Measurements from ENCODE around the gene ITGA11. TPM values are rescaled to one million over a fixed set of nuclear protein-coding genes. Genes with fewer than 3 reads are reported as not detected.
A peak's percentile ranks its signal among the peaks of the same experiment; 100 is the strongest.

The ITGA11 gene
- total and polyA plus RNA-seq, 8 donors = 0.19 to 4.1 (median 0.66) TPM

DNA sequence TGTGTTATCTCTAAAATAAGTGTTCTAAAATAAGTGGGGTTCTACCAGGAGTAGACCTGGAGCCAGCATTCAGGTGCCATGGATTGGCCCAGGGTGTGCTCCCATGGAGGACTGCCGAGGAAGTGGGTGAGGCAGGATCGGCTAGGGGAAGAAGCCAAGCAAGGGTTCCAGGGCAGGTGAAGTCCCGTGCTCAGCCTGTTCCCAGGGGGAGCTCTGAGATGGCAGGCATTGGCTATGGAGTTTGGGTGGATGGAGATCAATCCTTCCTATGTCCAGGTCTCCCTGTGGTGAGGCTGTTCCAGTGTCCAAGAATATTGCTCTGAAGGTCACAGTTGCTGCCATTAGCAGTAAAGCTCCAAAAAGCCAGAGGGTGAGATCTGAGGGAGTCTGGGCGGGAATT is 46.9 kb upstream of the ITGA11 start:
- Histone ChIP-seq H3K36me3 (no peaks in the 10 kb centered on the region), H3K4me3 (no peak overlapping the region), H3K27ac (no peak overlapping the region), H3K27me3 (no peaks in the 10 kb centered on the region), H3K4me1 (no peaks in the 10 kb centered on the region), H3K9me3 (no peaks in the 10 kb centered on the region)
- FAIRE-seq (no peak), ATAC-seq (no peak), DNase-seq (no peak)
- intact Hi-C loops (cut with DNase I) = no loop called here
- WGBS, 2 donors = 86% methylated on average over 4 of the region's 4 CpGs
- TF ChIP-seq CTCF (IDR thresholded peaks at IDR 0.05) = no peak

DNA sequence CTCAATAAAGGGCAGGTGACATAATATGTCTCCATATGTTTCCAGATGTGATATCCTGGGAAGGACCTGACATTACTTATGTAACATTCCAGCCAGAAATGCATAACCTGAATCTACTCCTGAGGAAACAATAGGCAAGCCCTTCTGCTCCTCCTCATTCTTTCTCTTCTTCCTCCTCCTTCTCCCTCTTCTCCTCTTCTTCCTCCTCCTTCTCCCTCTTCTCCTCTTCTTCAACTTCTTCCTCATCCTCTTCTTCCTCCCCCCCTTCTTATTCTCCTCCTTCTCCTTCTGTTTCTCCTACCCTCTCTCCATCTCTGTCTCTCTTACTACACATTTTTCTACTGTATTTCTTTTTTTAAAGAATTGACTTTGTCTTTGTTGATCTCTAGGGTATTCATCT is 43.5 kb upstream of the ITGA11 start:
- intact Hi-C loops (cut with DNase I) = no loop called here
- FAIRE-seq = no peak

GRCh38 chr15:68471541-68471940 is 39.6 kb upstream of the ITGA11 start:
- ATAC-seq = peak; percentile 92 to 94 (median 92)
- TF ChIP-seq CTCF (IDR thresholded peaks at IDR 0.05) = no peak
- intact Hi-C loops (cut with DNase I) = no loop called here
- peaks cover 0 to 10% (median 4%) of the 10 kb centered on the region in 3 donors for H3K4me1 ChIP-seq
- WGBS, 2 donors = 29 to 32% methylated on average over 5 of the region's 5 CpGs
- no peak overlapping the region for H3K4me3 ChIP-seq
- no peak for FAIRE-seq
- H3K27ac ChIP-seq = peak overlapping the region in 1 of 4 donors; percentile 5
- no peaks in the 10 kb centered on the region for H3K36me3 ChIP-seq
- peak in 4 of 6 donors; percentile 32 to 76 (median 55) for DNase-seq
- H3K9me3 ChIP-seq = no peaks in the 10 kb centered on the region
- no peaks in the 10 kb centered on the region for H3K27me3 ChIP-seq

More for the DNA sequence above, 43.5 kb upstream of the ITGA11 start:
- TF ChIP-seq CTCF (IDR thresholded peaks at IDR 0.05) = no peak
- Histone ChIP-seq H3K4me1 (peaks cover 0 to 4% (median 3%) of the 10 kb centered on the region in 3 donors), H3K27me3 (no peaks in the 10 kb centered on the region), H3K9me3 (no peaks in the 10 kb centered on the region), H3K36me3 (no peaks in the 10 kb centered on the region), H3K27ac (no peak overlapping the region), H3K4me3 (no peak overlapping the region)
- ATAC-seq (no peak), DNase-seq (no peak)

- H3K4me1 ChIP-seq = peaks cover 0 to 10% (median 4%) of the 10 kb centered on the region in 3 donors
- FAIRE-seq = no peak
- ATAC-seq = peak in 2 of 4 donors; percentile 17 to 24
Observed at GRCh38 chr15:68470976-68471375, 39.0 kb upstream of the ITGA11 start.

More at GRCh38 chr15:68470976-68471375, 39.0 kb upstream of the ITGA11 start:
- H3K27ac ChIP-seq = no peak overlapping the region
- intact Hi-C loops (cut with DNase I) = no loop called here
- no peak for TF ChIP-seq CTCF (IDR thresholded peaks at IDR 0.05)
- no peaks in the 10 kb centered on the region for H3K27me3 ChIP-seq
- 89 to 94% methylated on average over 5 of the region's 5 CpGs for WGBS, 2 donors
- no peaks in the 10 kb centered on the region for H3K9me3 ChIP-seq
- no peak for DNase-seq
- no peak overlapping the region for H3K4me3 ChIP-seq
- H3K36me3 ChIP-seq = no peaks in the 10 kb centered on the region
